Measurements from ENCODE around the gene RAE1.
A peak's percentile ranks its signal among the peaks of the same experiment; 100 is the strongest.

RAE1 gene

DNA sequence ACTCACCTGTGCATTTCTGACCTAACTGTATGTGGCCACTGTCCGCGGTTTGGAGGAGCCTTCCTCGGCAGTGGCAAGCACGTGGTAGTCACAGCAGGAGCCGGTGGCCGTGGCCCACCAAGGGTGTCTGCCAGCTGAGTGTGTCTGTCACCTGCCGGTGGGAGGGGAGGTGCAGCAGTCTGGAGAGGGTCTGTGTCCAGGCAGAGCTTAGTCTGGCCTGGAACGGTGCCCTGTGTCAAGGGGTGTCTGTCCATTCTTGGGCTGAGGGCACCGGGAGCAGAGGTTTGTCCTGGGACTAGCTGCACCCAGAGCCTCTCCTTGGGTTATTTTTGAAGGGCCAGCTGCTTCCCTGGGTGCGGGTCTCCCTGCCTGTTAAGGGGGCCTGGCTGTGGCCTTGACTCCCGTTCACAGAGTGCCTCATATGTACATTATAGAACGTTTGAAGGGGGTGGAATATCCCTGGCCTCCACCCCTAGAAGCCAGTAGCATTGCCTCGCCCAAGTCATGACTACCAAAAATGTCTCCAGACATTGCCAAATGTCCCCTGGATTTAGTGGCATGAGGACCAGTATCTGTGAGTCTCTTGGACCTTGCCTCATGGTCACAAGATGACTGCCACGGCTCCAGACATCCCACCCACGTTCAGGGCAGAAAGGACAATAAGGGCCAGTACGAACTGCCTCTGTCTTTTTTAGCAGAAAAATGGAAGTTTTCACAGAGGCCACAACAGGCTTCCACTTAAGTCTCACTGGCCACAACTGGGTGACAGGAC lies 45.3 kb downstream of the RAE1 start:
- H3K9me3 Mint-ChIP-seq, result no peaks in the 10 kb centered on the region
- peak overlapping the region; percentile 88 for H3K27ac Mint-ChIP-seq
- H3K27me3 Mint-ChIP-seq, result no peaks in the 10 kb centered on the region
- ATAC-seq, result no peak
- peaks cover 84% of the 10 kb centered on the region for H3K4me1 Mint-ChIP-seq
- H3K36me3 Mint-ChIP-seq, result peaks cover 81% of the 10 kb centered on the region
- H3K4me3 Mint-ChIP-seq, result peak overlapping the region; percentile 81

- peaks cover 86% of the 10 kb centered on the region for H3K36me3 Mint-ChIP-seq
- peaks cover 91% of the 10 kb centered on the region for H3K4me1 Mint-ChIP-seq
- peak overlapping the region; percentile 88 for H3K27ac Mint-ChIP-seq
- no peaks in the 10 kb centered on the region for H3K27me3 Mint-ChIP-seq
- peak overlapping the region; percentile 81 for H3K4me3 Mint-ChIP-seq
- ATAC-seq, result no peak
- H3K9me3 Mint-ChIP-seq, result no peaks in the 10 kb centered on the region
These were observed 46.1 kb downstream of the RAE1 start for GRCh38 chr20:57396984-57397692.

- no peaks in the 10 kb centered on the region for H3K27me3 Mint-ChIP-seq
- H3K36me3 Mint-ChIP-seq, result peaks cover 86% of the 10 kb centered on the region
- peak overlapping the region; percentile 88 for H3K27ac Mint-ChIP-seq
- no peaks in the 10 kb centered on the region for H3K9me3 Mint-ChIP-seq
- peak overlapping the region; percentile 81 for H3K4me3 Mint-ChIP-seq
- ATAC-seq, result peak; percentile 22
- H3K4me1 Mint-ChIP-seq, result peaks cover 90% of the 10 kb centered on the region
These were observed 46.6 kb downstream of the RAE1 start for GRCh38 chr20:57397693-57398108.

- Mint-ChIP-seq H3K27ac (peak overlapping the region; percentile 88), H3K27me3 (no peaks in the 10 kb centered on the region), H3K4me1 (peaks cover 90% of the 10 kb centered on the region), H3K9me3 (no peaks in the 10 kb centered on the region), H3K36me3 (peaks cover 80% of the 10 kb centered on the region), H3K4me3 (peak overlapping the region; percentile 81)
- ATAC-seq, result peak; percentile 88
These were observed 47.3 kb downstream of the RAE1 start for GRCh38 chr20:57398231-57398821.

GRCh38 chr20:57398901-57399535 lies 48.0 kb downstream of the RAE1 start:
- Mint-ChIP-seq H3K27ac (peak overlapping the region; percentile 88), H3K9me3 (no peaks in the 10 kb centered on the region), H3K4me1 (peaks cover 87% of the 10 kb centered on the region), H3K36me3 (peaks cover 78% of the 10 kb centered on the region), H3K27me3 (no peaks in the 10 kb centered on the region), H3K4me3 (peak overlapping the region; percentile 81)
- ATAC-seq, result no peak

DNA sequence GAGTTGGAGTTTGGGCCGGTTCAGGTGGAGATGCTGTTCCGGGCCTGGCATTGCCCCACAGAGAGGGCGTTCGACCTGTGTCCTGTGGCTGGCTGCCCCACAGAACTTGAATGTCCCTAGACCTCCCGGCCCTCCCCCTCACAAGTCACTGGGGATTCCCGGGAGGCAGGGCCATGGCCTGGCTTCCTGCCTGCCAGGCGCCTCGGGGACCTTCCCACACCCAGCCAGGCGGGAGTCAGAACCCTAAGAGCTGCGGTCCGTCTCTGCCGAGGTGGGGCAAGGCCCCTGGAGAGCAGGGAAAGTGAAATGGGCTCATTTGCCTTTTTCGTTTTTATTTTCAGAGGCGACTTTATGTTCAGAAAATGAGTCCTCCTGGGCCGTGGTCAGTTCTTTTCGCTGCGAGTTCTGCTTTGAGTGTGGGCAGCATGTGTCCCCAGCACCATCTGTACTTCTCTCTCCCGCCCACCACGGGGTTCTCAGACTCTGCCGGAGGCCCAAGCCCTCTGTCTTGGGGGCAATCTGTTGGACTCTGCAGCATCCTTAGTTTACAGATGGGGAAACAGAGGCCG lies 48.6 kb downstream of the RAE1 start:
- H3K4me3 Mint-ChIP-seq, result peak overlapping the region; percentile 81
- peak overlapping the region; percentile 88 for H3K27ac Mint-ChIP-seq
- H3K4me1 Mint-ChIP-seq, result peaks cover 83% of the 10 kb centered on the region
- H3K9me3 Mint-ChIP-seq, result no peaks in the 10 kb centered on the region
- no peaks in the 10 kb centered on the region for H3K27me3 Mint-ChIP-seq
- H3K36me3 Mint-ChIP-seq, result peaks cover 78% of the 10 kb centered on the region
- no peak for ATAC-seq

DNA sequence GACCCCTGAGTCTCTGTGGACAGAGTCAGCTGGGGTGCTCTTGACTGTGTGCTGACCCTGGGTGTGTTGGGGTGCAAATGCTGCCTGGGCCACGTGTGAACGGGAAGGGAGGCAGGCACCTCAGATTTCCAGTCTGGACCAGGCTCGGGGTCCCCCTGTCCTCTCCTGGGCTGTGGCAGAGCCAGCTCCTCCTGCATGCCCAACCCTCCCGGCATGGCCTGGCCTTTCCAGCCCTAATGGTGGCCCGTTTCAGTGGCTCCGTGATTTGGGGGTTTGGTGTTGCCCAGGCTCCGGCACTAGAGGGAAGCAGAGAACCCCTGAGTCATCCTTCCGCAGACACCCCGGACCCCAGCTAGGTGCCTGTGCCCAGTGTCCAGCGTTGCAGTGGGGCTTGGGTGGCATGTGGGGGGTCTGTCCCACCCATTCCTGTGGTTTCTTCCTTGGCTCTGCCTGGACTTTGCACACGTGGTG lies 49.2 kb downstream of the RAE1 start:
- no peak for ATAC-seq
- no peaks in the 10 kb centered on the region for H3K9me3 Mint-ChIP-seq
- no peaks in the 10 kb centered on the region for H3K27me3 Mint-ChIP-seq
- peaks cover 86% of the 10 kb centered on the region for H3K4me1 Mint-ChIP-seq
- H3K4me3 Mint-ChIP-seq, result peak overlapping the region; percentile 81
- peak overlapping the region; percentile 88 for H3K27ac Mint-ChIP-seq
- peaks cover 78% of the 10 kb centered on the region for H3K36me3 Mint-ChIP-seq

DNA sequence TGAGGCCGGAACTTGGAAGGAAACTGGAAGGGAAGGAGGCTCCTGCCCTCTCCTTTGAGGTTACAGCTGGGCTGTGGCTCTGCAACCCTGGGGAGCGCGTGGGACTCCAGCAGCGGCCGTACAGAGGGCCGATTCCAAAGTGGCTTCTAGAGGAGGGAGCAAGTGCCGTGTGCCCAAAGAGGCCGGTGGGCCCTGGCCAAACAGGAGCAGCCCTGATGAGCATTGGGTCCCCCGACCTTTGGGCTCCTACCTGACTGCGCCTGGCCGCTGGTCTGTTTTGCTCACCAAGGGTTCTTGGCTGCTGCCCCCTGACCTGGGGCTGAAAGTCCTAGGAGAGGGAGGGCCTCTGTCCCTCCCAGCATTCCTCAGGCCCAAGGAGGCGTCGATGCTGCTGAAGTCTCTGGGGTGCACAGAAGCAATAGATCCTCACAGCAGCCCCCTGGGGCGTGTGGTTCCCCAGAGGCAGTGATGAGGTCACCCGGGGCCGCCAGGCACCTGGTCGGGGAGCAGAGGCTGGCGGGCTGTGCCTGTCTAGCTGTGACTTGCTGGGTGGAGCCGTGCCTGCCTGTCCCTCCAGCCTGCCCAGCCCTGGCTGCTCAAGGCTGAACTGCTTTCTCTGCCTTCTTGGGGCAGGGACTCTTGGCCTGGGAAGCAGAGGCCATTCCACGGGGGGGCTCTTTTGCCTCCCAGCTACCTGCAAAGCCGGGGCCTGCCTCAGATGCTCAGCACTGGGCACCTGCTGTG lies 49.9 kb downstream of the RAE1 start:
- ATAC-seq, result peak; percentile 82
- Mint-ChIP-seq H3K27me3 (no peaks in the 10 kb centered on the region), H3K27ac (peak overlapping the region; percentile 88), H3K4me3 (peak overlapping the region; percentile 81), H3K4me1 (peaks cover 84% of the 10 kb centered on the region), H3K9me3 (no peaks in the 10 kb centered on the region), H3K36me3 (peaks cover 73% of the 10 kb centered on the region)

GRCh38 chr20:57401565-57401918 lies 50.5 kb downstream of the RAE1 start:
- no peaks in the 10 kb centered on the region for H3K27me3 Mint-ChIP-seq
- peak overlapping the region; percentile 81 for H3K4me3 Mint-ChIP-seq
- H3K9me3 Mint-ChIP-seq, result no peaks in the 10 kb centered on the region
- no peak for ATAC-seq
- peaks cover 70% of the 10 kb centered on the region for H3K36me3 Mint-ChIP-seq
- H3K4me1 Mint-ChIP-seq, result peaks cover 78% of the 10 kb centered on the region
- H3K27ac Mint-ChIP-seq, result peak overlapping the region; percentile 88

GRCh38 chr20:57402206-57403125 lies 51.4 kb downstream of the RAE1 start:
- Mint-ChIP-seq H3K36me3 (peaks cover 70% of the 10 kb centered on the region), H3K4me1 (peaks cover 69% of the 10 kb centered on the region), H3K27ac (peak overlapping the region; percentile 19), H3K27me3 (no peaks in the 10 kb centered on the region), H3K9me3 (no peaks in the 10 kb centered on the region), H3K4me3 (peak overlapping the region; percentile 21)
- ATAC-seq, result no peak

- H3K4me3 Mint-ChIP-seq, result no peak overlapping the region
- H3K27ac Mint-ChIP-seq, result no peak overlapping the region
- no peak for ATAC-seq
- no peaks in the 10 kb centered on the region for H3K27me3 Mint-ChIP-seq
- H3K36me3 Mint-ChIP-seq, result peaks cover 73% of the 10 kb centered on the region
- no peaks in the 10 kb centered on the region for H3K9me3 Mint-ChIP-seq
- H3K4me1 Mint-ChIP-seq, result peaks cover 62% of the 10 kb centered on the region
These were observed 52.2 kb downstream of the RAE1 start for GRCh38 chr20:57403216-57403615.

DNA sequence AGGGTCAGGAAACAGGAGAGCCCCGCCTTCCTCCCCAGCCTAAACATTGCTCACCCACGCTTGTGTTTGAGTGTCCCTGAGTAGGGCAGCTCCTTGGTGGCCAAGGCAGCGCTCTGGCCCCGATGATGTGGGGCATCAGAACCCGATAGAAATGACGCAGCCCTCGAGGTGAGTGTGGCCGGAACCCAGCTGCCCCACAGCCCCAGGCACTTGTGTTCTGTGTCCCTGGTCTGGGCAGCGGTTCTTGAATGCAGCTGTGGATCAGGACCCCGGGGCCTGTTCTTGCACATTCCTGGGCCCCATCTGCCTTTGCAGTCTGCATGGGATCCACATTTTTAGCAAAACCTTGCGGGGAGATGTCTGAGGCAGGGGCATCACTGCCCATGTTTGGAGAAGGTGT lies 53.0 kb downstream of the RAE1 start:
- Mint-ChIP-seq H3K9me3 (no peaks in the 10 kb centered on the region), H3K27me3 (no peaks in the 10 kb centered on the region), H3K36me3 (peaks cover 76% of the 10 kb centered on the region), H3K4me1 (peaks cover 55% of the 10 kb centered on the region), H3K4me3 (no peak overlapping the region), H3K27ac (no peak overlapping the region)
- ATAC-seq, result no peak

GRCh38 chr20:57404419-57405072 lies 53.5 kb downstream of the RAE1 start:
- Mint-ChIP-seq H3K36me3 (peaks cover 78% of the 10 kb centered on the region), H3K4me3 (no peak overlapping the region), H3K27ac (no peak overlapping the region), H3K4me1 (peaks cover 53% of the 10 kb centered on the region), H3K27me3 (no peaks in the 10 kb centered on the region), H3K9me3 (no peaks in the 10 kb centered on the region)
- no peak for ATAC-seq
